HEK293 (cell line): ENCODE data around the gene GCNA.

Source experiments
- CTCF ChIP-seq: fragments of 450-650 bp; formaldehyde crosslinking; IDR thresholded peaks from 2 replicates; pipeline ENCODE4 v1.5.1; 2016; ENCODE audit warnings: missing biosample characterization, missing genetic modification characterization
- ELK4 ChIP-seq: IDR thresholded peaks from 2 replicates; pipeline ENCODE4 v1.6.1; 2011; ENCODE audit warnings: mild to moderate bottlenecking, low read depth, low read length, borderline replicate concordance
- ZNF132 ChIP-seq: fragments of 450-650 bp; formaldehyde crosslinking; IDR thresholded peaks from 2 replicates; pipeline ENCODE4 v1.5.1; 2017; ENCODE audit warnings: missing biosample characterization, missing genetic modification characterization, borderline replicate concordance
- ZNF26 ChIP-seq: fragments of 450-650 bp; formaldehyde crosslinking; IDR thresholded peaks from 2 replicates; pipeline ENCODE4 v1.5.1; 2016; ENCODE audit warnings: missing biosample characterization, missing genetic modification characterization
- ZNF843 ChIP-seq: fragments of 450-650 bp; formaldehyde crosslinking; IDR thresholded peaks from 2 replicates; pipeline ENCODE4 v1.5.1; 2016; ENCODE audit warnings: missing biosample characterization, missing genetic modification characterization

- TF ChIP-seq CTCF (tag by site-specific recombination) (no peak), ZNF132 (tag by site-specific recombination) (no peak), ELK4 (no peak), ZNF26 (no peak), ZNF843 (tag by site-specific recombination) (no peak)
These were observed 82.6 kb downstream of the GCNA start for GRCh38 chrX:71660562-71661416.
